ENCODE results near the gene ARSD.
"Not testable (repeated sequence)": the region's sequence is repeated elsewhere in the genome, so short reads cannot be mapped to it uniquely, and the experiment has no call there.

The ARSD gene

GRCh38 chrX:2928583-2929434 lies at the start of gene ARSD:
Gene ARSD, minus strand, starts transcription at chrX:2929339. Its CDS starts 64 bp downstream, at chrX:2929275.
- DNase-seq (ENCODE audit: low spot score) = peak; percentile 39

GRCh38 chrX:2978639-2979038 lies 49.5 kb upstream of the ARSD start:
- DNase-seq (ENCODE audit: low spot score) = not testable (repeated sequence)

GRCh38 chrX:2974961-2975360 lies 45.8 kb upstream of the ARSD start:
- no peak for DNase-seq (ENCODE audit: low spot score)

- DNase-seq (ENCODE audit: low spot score) = no peak
Observed at GRCh38 chrX:2972391-2972790, 43.3 kb upstream of the ARSD start.

- no peak for DNase-seq (ENCODE audit: low spot score)
Observed at GRCh38 chrX:2969021-2969420, 39.9 kb upstream of the ARSD start.

- DNase-seq (ENCODE audit: low spot score) = peak; percentile 19
Observed at GRCh38 chrX:2967998-2968909, 39.1 kb upstream of the ARSD start.

GRCh38 chrX:2967584-2967983 lies 38.4 kb upstream of the ARSD start:
- DNase-seq (ENCODE audit: low spot score) = no peak

- no peak for DNase-seq (ENCODE audit: low spot score)
Observed at GRCh38 chrX:2967012-2967411, 37.9 kb upstream of the ARSD start.

GRCh38 chrX:2965965-2966364 lies 36.8 kb upstream of the ARSD start:
- DNase-seq (ENCODE audit: low spot score) = peak; percentile 10

- not testable (repeated sequence) for DNase-seq (ENCODE audit: low spot score)
Observed at GRCh38 chrX:2963992-2964794, 35.1 kb upstream of the ARSD start.

GRCh38 chrX:2963449-2963848 lies 34.3 kb upstream of the ARSD start:
- not testable (repeated sequence) for DNase-seq (ENCODE audit: low spot score)

- no peak for DNase-seq (ENCODE audit: low spot score)
Observed at GRCh38 chrX:2962381-2962780, 33.2 kb upstream of the ARSD start.

- DNase-seq (ENCODE audit: low spot score) = no peak
Observed at GRCh38 chrX:2960861-2961515, 31.8 kb upstream of the ARSD start.

GRCh38 chrX:2958199-2958598 lies 29.1 kb upstream of the ARSD start:
- no peak for DNase-seq (ENCODE audit: low spot score)

GRCh38 chrX:2955838-2956237 lies 26.7 kb upstream of the ARSD start:
- DNase-seq (ENCODE audit: low spot score) = no peak

GRCh38 chrX:2955281-2955680 lies 26.1 kb upstream of the ARSD start:
- DNase-seq (ENCODE audit: low spot score) = no peak

GRCh38 chrX:2954541-2954940 lies 25.4 kb upstream of the ARSD start:
- no peak for DNase-seq (ENCODE audit: low spot score)

GRCh38 chrX:2937942-2938341 lies 8.8 kb upstream of the ARSD start:
- not testable (repeated sequence) for DNase-seq (ENCODE audit: low spot score)

GRCh38 chrX:2934715-2935710 lies 5.9 kb upstream of the ARSD start:
- no peak for DNase-seq (ENCODE audit: low spot score)
